Lower lobe of right lung (tissue), 2 donors: ENCODE results near the gene ZNF474. TPM values are rescaled to one million over a fixed set of nuclear protein-coding genes. Genes with fewer than 3 reads are reported as not detected.
"Not testable (repeated sequence)": the region's sequence is repeated elsewhere in the genome, so short reads cannot be mapped to it uniquely, and the experiment has no call there.

ENCODE experiments used
- ATAC-seq, 2 donors: fragments of 200-7000 bp; cut with Tn5 transposase; one replicate each; pipeline ENCODE4 v1.9.1; 2020 to 2022; ENCODE audit warnings: mild to moderate bottlenecking in 2 of 2, moderate library complexity in 2 of 2
- DNase-seq: peaks from one replicate; pipeline ENCODE4 v3.0.0-alpha.2; 2020
- H3K27ac ChIP-seq: fragments of 200-600 bp; one replicate; pipeline ENCODE4 v1.8.0; 2022
- H3K27me3 ChIP-seq: fragments of 200-600 bp; one replicate; pipeline ENCODE4 v1.8.0; 2022; ENCODE audit warnings: low read depth
- H3K36me3 ChIP-seq: fragments of 200-600 bp; one replicate; pipeline ENCODE4 v1.8.0; 2022; ENCODE audit warnings: mild to moderate bottlenecking
- H3K4me1 ChIP-seq: fragments of 200-600 bp; one replicate; pipeline ENCODE4 v1.8.0; 2022
- H3K4me3 ChIP-seq: fragments of 200-600 bp; one replicate; pipeline ENCODE4 v1.8.0; 2022; ENCODE audit warnings: mild to moderate bottlenecking
- H3K9me3 ChIP-seq: fragments of 200-600 bp; one replicate; pipeline ENCODE4 v1.8.0; 2022
- CTCF ChIP-seq: fragments of 200-600 bp; IDR thresholded peaks from one replicate; pipeline ENCODE4 v1.8.0; 2022; ENCODE audit warnings: antibody characterized with exemption, mild to moderate bottlenecking
- intact Hi-C: fragments of 100-400 bp; cut with DNase I; formaldehyde crosslinking; loops from one replicate; pipeline ENCODE4 v1.11.0; 2022
- total RNA-seq: library from RNA; stranded (reverse); fragmentation: NEBNext Ultra II Directional; extraction: Animal tissue kit (Norgen Biotek cat#: 25700); gene quantifications from one replicate; pipeline ENCODE4 v1.2.1, GENCODE V29; 2021
- donor health status: DM: no; HTN: yes; CAD: no; lungs with severe emphysema.

The ZNF474 gene
- total RNA-seq, 1 donor from 2014 or later: 2.2 TPM

DNA sequence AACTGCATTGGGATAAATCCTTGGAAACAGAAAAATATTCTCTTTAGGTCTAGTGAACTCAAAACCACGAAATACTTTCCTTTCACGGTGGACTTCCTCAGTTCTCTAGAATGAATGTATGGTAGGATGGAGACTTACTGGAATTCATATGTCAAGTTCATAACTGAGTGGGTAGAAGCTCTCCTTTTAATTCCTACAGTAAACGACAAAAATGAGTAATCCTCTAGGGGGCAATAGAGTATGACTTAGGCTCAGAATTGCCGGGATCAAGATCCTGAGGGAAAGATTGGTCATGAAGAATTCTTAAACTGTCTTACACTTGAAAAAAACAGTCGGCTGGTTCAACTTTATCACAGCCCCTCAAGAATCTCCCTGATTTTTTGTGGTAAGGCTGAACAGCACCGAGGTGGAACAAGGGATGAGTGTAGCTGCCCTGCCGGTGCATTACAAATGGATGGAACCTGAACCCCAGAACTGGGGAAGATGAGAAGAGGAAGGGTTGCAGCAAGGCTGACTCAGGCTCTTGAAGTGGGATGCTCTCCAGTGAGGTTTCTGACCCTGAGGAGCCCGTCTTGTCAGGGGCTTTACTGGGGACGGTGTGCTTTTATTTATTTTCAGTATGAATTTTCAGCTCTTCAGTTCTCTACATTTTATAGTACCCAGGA is 37.3 kb upstream of the ZNF474 start:
- H3K27ac ChIP-seq: no peak overlapping the region
- peak; percentile 37 for TF ChIP-seq CTCF
- H3K9me3 ChIP-seq: no peaks in the 10 kb centered on the region
- DNase-seq (no peak), ATAC-seq (no peak)
- no peaks in the 10 kb centered on the region for H3K4me1 ChIP-seq
- intact Hi-C loops: no loop called here
- no peaks in the 10 kb centered on the region for H3K27me3 ChIP-seq
- no peak overlapping the region for H3K4me3 ChIP-seq
- H3K36me3 ChIP-seq: no peaks in the 10 kb centered on the region

DNA sequence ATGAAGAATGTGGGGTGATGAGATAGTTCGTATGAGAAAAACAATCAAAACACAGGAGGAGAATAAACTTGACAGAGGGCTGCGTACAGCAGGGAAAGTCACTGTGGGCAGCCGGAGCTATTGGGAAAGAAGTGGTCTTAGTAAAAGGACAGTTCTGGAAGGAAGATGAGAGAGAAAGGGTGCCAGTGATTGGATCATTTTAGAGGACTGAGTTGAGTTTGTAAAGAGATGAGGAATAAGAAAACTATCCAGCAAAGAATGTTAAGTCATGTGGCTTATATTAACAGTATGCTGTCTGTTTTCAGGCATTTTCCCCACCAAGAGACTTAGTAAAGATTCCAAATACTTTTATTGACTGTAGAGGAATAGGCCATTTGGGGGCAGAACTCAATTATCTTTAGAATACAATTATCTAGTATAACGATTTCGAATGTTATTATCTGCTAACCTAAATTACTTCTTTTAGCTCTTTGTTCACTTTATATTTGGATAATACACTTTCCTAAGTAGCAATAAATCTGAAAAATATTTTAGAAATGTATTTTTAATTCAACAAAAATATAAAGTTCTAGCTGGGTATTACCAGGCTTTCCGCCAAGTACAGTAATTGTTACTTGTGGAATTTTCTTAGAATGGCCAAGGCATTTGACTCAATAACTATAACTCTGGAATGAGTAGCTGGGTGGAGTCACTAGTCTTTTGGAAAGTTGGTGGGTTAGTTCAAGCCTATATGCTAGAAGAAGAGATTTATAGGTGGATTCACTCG is 35.7 kb upstream of the ZNF474 start:
- no peaks in the 10 kb centered on the region for H3K4me1 ChIP-seq
- H3K27ac ChIP-seq: no peak overlapping the region
- no peak for ATAC-seq
- intact Hi-C loops: no loop called here
- H3K27me3 ChIP-seq: no peaks in the 10 kb centered on the region
- H3K9me3 ChIP-seq: no peaks in the 10 kb centered on the region
- H3K4me3 ChIP-seq: no peak overlapping the region
- no peak for DNase-seq
- no peak for TF ChIP-seq CTCF
- no peaks in the 10 kb centered on the region for H3K36me3 ChIP-seq

GRCh38 chr5:122094251-122094650 is 35.1 kb upstream of the ZNF474 start:
- H3K36me3 ChIP-seq, intact Hi-C loops, ATAC-seq: not testable (repeated sequence)

GRCh38 chr5:122095158-122095557 is 34.2 kb upstream of the ZNF474 start:
- Histone ChIP-seq H3K4me1 (no peaks in the 10 kb centered on the region), H3K9me3 (no peaks in the 10 kb centered on the region), H3K4me3 (no peak overlapping the region), H3K36me3 (no peaks in the 10 kb centered on the region), H3K27ac (no peak overlapping the region), H3K27me3 (no peaks in the 10 kb centered on the region)
- DNase-seq (no peak), ATAC-seq (no peak)
- no peak for TF ChIP-seq CTCF
- intact Hi-C loops: no loop called here

More at GRCh38 chr5:122094251-122094650, 35.1 kb upstream of the ZNF474 start:
- not testable (repeated sequence) for H3K4me1 ChIP-seq, H3K27ac ChIP-seq, DNase-seq, H3K4me3 ChIP-seq, H3K27me3 ChIP-seq, H3K9me3 ChIP-seq

- TF ChIP-seq CTCF: no peak
- Histone ChIP-seq H3K9me3 (no peaks in the 10 kb centered on the region), H3K27me3 (no peaks in the 10 kb centered on the region), H3K4me3 (no peak overlapping the region), H3K4me1 (no peaks in the 10 kb centered on the region), H3K27ac (no peak overlapping the region), H3K36me3 (no peaks in the 10 kb centered on the region)
- intact Hi-C loops: no loop called here
- no peak for DNase-seq
- ATAC-seq: no peak
Measured at GRCh38 chr5:122097391-122097790, 32.0 kb upstream of the ZNF474 start.
